Measurements from ENCODE around the gene PSORS1C1. TPM values are rescaled to one million over a fixed set of nuclear protein-coding genes. Genes with fewer than 3 reads are reported as not detected.

The PSORS1C1 gene
- polyA plus RNA-seq, 2 donors, result 1.00 to 4.3 TPM

DNA sequence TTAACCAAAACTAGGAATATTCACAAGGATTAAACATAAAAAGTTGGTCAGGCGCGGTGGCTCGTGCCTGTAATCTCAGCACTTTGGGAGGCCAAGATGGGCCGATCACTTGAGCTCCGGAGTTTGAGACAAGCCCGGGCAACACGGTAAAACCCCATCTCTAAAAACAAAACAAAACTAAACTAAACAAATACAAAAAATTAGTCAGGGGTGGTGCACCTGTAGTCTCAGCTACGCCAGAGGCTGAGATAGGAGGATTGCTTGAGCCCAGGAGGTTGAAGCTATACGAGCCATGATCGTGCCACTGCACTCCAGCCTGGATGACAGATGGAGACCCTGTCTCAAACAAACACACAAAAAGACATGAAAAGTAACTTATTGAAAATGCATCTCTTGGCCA, 21.1 kb downstream of the PSORS1C1 start:
- Histone ChIP-seq H3K36me3 (ENCODE audit: control insufficient read depth in 2 of 2, insufficient read depth in 2 of 2, low read length in 1 of 2) (no peaks in the 10 kb centered on the region), H3K4me3 (ENCODE audit: low read depth in 1 of 2, low read length in 2 of 2) (no peak overlapping the region), H3K4me1 (ENCODE audit: control insufficient read depth in 2 of 2, insufficient read depth in 2 of 2, low read length in 1 of 2) (peaks cover 0 to 14% of the 10 kb centered on the region in 2 donors), H3K9me3 (ENCODE audit: control insufficient read depth in 2 of 2, insufficient read depth in 1 of 2, low read depth in 1 of 2, low read length in 1 of 2) (no peaks in the 10 kb centered on the region), H3K27me3 (ENCODE audit: control insufficient read depth in 1 of 2, insufficient read depth in 2 of 2, low read length in 2 of 2) (no peaks in the 10 kb centered on the region), H3K27ac (ENCODE audit: low read depth in 2 of 2, low read length in 1 of 2) (no peak overlapping the region)
- WGBS, 2 donors, result 76 to 87% methylated on average over 10 of the region's 10 CpGs

- Histone ChIP-seq H3K9me3 (ENCODE audit: control insufficient read depth in 2 of 2, insufficient read depth in 1 of 2, low read depth in 1 of 2, low read length in 1 of 2) (no peaks in the 10 kb centered on the region), H3K27ac (ENCODE audit: low read depth in 2 of 2, low read length in 1 of 2) (no peak within 1 kb of the TSS), H3K36me3 (ENCODE audit: control insufficient read depth in 2 of 2, insufficient read depth in 2 of 2, low read length in 1 of 2) (no peaks in the 10 kb centered on the region), H3K4me1 (ENCODE audit: control insufficient read depth in 2 of 2, insufficient read depth in 2 of 2, low read length in 1 of 2) (peaks cover 0 to 14% of the 10 kb centered on the region in 2 donors), H3K27me3 (ENCODE audit: control insufficient read depth in 1 of 2, insufficient read depth in 2 of 2, low read length in 2 of 2) (no peaks in the 10 kb centered on the region), H3K4me3 (ENCODE audit: low read depth in 1 of 2, low read length in 2 of 2) (no peak within 1 kb of the TSS)
- 67 to 68% methylated on average over 4 of the region's 4 CpGs for WGBS, 2 donors
Observed at GRCh38 chr6:31138982-31139381, 24.4 kb downstream of the PSORS1C1 start, which contains the start of gene PSORS1C2. Gene PSORS1C2 (minus strand): TSS chr6:31139066. CDS start chr6:31139026, 40 bp downstream.

DNA sequence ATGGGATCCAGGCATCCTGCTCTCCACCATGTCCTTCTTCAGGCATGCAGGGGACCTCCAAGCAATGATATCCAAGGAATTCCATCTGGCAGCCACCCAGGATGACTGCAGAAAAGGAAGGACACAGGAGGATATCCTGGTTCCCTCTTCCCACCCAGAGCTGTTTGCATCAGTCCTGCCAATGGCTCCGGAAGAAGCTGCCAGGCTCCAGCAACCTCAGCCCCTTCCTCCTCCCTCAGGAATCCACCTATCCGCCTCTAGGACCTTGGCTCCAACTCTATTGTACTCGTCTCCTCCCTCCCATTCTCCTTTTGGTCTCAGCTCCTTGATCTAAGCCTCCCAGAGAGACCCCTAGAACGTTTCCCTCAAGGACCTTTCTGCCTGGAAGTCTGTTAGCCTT, 25.0 kb downstream of the PSORS1C1 start:
- Histone ChIP-seq H3K9me3 (ENCODE audit: control insufficient read depth in 2 of 2, insufficient read depth in 1 of 2, low read depth in 1 of 2, low read length in 1 of 2) (no peaks in the 10 kb centered on the region), H3K4me1 (ENCODE audit: control insufficient read depth in 2 of 2, insufficient read depth in 2 of 2, low read length in 1 of 2) (peaks cover 0 to 14% of the 10 kb centered on the region in 2 donors), H3K36me3 (ENCODE audit: control insufficient read depth in 2 of 2, insufficient read depth in 2 of 2, low read length in 1 of 2) (no peaks in the 10 kb centered on the region), H3K27me3 (ENCODE audit: control insufficient read depth in 1 of 2, insufficient read depth in 2 of 2, low read length in 2 of 2) (no peaks in the 10 kb centered on the region), H3K27ac (ENCODE audit: low read depth in 2 of 2, low read length in 1 of 2) (no peak overlapping the region), H3K4me3 (ENCODE audit: low read depth in 1 of 2, low read length in 2 of 2) (no peak overlapping the region)
- WGBS, 2 donors, result 21 to 32% methylated on average over 4 of the region's 4 CpGs

GRCh38 chr6:31140643-31141042, 26.0 kb downstream of the PSORS1C1 start:
- H3K4me3 ChIP-seq (ENCODE audit: low read depth in 1 of 2, low read length in 2 of 2), result no peak overlapping the region
- H3K27me3 ChIP-seq (ENCODE audit: control insufficient read depth in 1 of 2, insufficient read depth in 2 of 2, low read length in 2 of 2), result no peaks in the 10 kb centered on the region
- 84 to 89% methylated on average over 15 of the region's 15 CpGs for WGBS, 2 donors

DNA sequence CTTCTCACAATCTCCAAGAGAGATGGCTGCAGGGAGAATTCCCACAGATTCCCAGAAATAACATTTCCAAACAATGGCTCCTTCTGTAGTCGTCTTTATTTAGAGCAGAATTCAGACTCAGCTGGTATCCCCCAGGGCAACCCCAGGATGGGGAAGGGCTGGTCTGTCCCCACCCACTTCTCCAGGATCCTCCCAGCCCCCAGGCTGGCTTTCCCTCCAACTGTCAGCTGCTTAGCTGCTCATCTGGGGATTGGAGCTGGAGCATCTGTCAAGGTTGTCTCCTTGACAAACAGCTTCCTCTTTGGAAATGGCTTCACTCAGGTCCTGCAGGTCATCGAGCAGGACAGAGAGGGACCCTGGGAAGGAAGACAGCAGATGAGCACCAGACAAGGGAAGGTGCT, 27.8 kb downstream of the PSORS1C1 start:
- no peaks in the 10 kb centered on the region for H3K9me3 ChIP-seq (ENCODE audit: control insufficient read depth in 2 of 2, insufficient read depth in 1 of 2, low read depth in 1 of 2, low read length in 1 of 2)
- H3K27ac ChIP-seq (ENCODE audit: low read depth in 2 of 2, low read length in 1 of 2), result no peak overlapping the region
- H3K4me3 ChIP-seq (ENCODE audit: low read depth in 1 of 2, low read length in 2 of 2), result no peak overlapping the region
- 42 to 48% methylated on average over 2 of the region's 2 CpGs for WGBS, 2 donors
- H3K4me1 ChIP-seq (ENCODE audit: control insufficient read depth in 2 of 2, insufficient read depth in 2 of 2, low read length in 1 of 2), result peaks cover 0 to 14% of the 10 kb centered on the region in 2 donors
- H3K27me3 ChIP-seq (ENCODE audit: control insufficient read depth in 1 of 2, insufficient read depth in 2 of 2, low read length in 2 of 2), result no peaks in the 10 kb centered on the region
- H3K36me3 ChIP-seq (ENCODE audit: control insufficient read depth in 2 of 2, insufficient read depth in 2 of 2, low read length in 1 of 2), result peaks cover 0 to 3% of the 10 kb centered on the region in 2 donors

More at GRCh38 chr6:31140643-31141042, 26.0 kb downstream of the PSORS1C1 start:
- Histone ChIP-seq H3K36me3 (ENCODE audit: control insufficient read depth in 2 of 2, insufficient read depth in 2 of 2, low read length in 1 of 2) (peaks cover 0 to 3% of the 10 kb centered on the region in 2 donors), H3K9me3 (ENCODE audit: control insufficient read depth in 2 of 2, insufficient read depth in 1 of 2, low read depth in 1 of 2, low read length in 1 of 2) (no peaks in the 10 kb centered on the region), H3K27ac (ENCODE audit: low read depth in 2 of 2, low read length in 1 of 2) (no peak overlapping the region), H3K4me1 (ENCODE audit: control insufficient read depth in 2 of 2, insufficient read depth in 2 of 2, low read length in 1 of 2) (peaks cover 0 to 14% of the 10 kb centered on the region in 2 donors)

- peaks cover 0 to 3% of the 10 kb centered on the region in 2 donors for H3K36me3 ChIP-seq (ENCODE audit: control insufficient read depth in 2 of 2, insufficient read depth in 2 of 2, low read length in 1 of 2)
- no peak overlapping the region for H3K27ac ChIP-seq (ENCODE audit: low read depth in 2 of 2, low read length in 1 of 2)
- peaks cover 0 to 14% of the 10 kb centered on the region in 2 donors for H3K4me1 ChIP-seq (ENCODE audit: control insufficient read depth in 2 of 2, insufficient read depth in 2 of 2, low read length in 1 of 2)
- H3K4me3 ChIP-seq (ENCODE audit: low read depth in 1 of 2, low read length in 2 of 2), result no peak overlapping the region
- H3K9me3 ChIP-seq (ENCODE audit: control insufficient read depth in 2 of 2, insufficient read depth in 1 of 2, low read depth in 1 of 2, low read length in 1 of 2), result no peaks in the 10 kb centered on the region
- 49 to 57% methylated on average over 11 of the region's 11 CpGs for WGBS, 2 donors
- no peaks in the 10 kb centered on the region for H3K27me3 ChIP-seq (ENCODE audit: control insufficient read depth in 1 of 2, insufficient read depth in 2 of 2, low read length in 2 of 2)
Observed at GRCh38 chr6:31143148-31143547, 28.5 kb downstream of the PSORS1C1 start.

GRCh38 chr6:31144296-31144969, 29.8 kb downstream of the PSORS1C1 start:
- H3K9me3 ChIP-seq (ENCODE audit: control insufficient read depth in 2 of 2, insufficient read depth in 1 of 2, low read depth in 1 of 2, low read length in 1 of 2), result no peaks in the 10 kb centered on the region
- no peaks in the 10 kb centered on the region for H3K27me3 ChIP-seq (ENCODE audit: control insufficient read depth in 1 of 2, insufficient read depth in 2 of 2, low read length in 2 of 2)
- H3K4me3 ChIP-seq (ENCODE audit: low read depth in 1 of 2, low read length in 2 of 2), result no peak overlapping the region
- no peak overlapping the region for H3K27ac ChIP-seq (ENCODE audit: low read depth in 2 of 2, low read length in 1 of 2)
- H3K36me3 ChIP-seq (ENCODE audit: control insufficient read depth in 2 of 2, insufficient read depth in 2 of 2, low read length in 1 of 2), result peaks cover 0 to 7% of the 10 kb centered on the region in 2 donors
- H3K4me1 ChIP-seq (ENCODE audit: control insufficient read depth in 2 of 2, insufficient read depth in 2 of 2, low read length in 1 of 2), result peaks cover 0 to 4% of the 10 kb centered on the region in 2 donors
- 73 to 83% methylated on average over 18 of the region's 18 CpGs for WGBS, 2 donors

- H3K9me3 ChIP-seq (ENCODE audit: control insufficient read depth in 2 of 2, insufficient read depth in 1 of 2, low read depth in 1 of 2, low read length in 1 of 2), result no peaks in the 10 kb centered on the region
- H3K4me1 ChIP-seq (ENCODE audit: control insufficient read depth in 2 of 2, insufficient read depth in 2 of 2, low read length in 1 of 2), result no peaks in the 10 kb centered on the region
- no peak overlapping the region for H3K4me3 ChIP-seq (ENCODE audit: low read depth in 1 of 2, low read length in 2 of 2)
- no peaks in the 10 kb centered on the region for H3K27me3 ChIP-seq (ENCODE audit: control insufficient read depth in 1 of 2, insufficient read depth in 2 of 2, low read length in 2 of 2)
- H3K27ac ChIP-seq (ENCODE audit: low read depth in 2 of 2, low read length in 1 of 2), result no peak overlapping the region
- 76 to 82% methylated on average over 10 to 11 of the region's 11 CpGs for WGBS, 2 donors
- H3K36me3 ChIP-seq (ENCODE audit: control insufficient read depth in 2 of 2, insufficient read depth in 2 of 2, low read length in 1 of 2), result peaks cover 2 to 12% of the 10 kb centered on the region in 2 donors
Observed at GRCh38 chr6:31144970-31145340, 30.4 kb downstream of the PSORS1C1 start.

DNA sequence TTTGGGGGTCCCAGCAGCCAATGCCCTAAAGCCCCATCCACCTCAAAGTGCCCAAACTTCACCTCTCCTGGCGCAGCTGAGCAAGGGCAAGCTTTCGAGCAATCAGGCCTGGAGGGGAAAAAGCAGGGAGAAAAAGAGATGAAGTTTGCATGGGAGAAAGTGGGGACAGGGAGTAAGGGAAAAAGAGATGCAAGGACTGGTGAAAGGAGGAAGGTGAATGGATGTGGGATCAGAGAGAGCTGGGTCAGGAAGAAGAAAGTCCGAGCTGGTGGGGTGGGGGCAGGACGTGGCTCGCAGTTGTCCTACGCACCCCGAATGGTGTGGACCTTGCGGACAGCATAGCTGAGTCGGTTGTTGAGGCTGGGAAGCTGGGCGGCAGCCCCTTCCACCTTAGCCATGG, 30.8 kb downstream of the PSORS1C1 start:
- Histone ChIP-seq H3K9me3 (ENCODE audit: control insufficient read depth in 2 of 2, insufficient read depth in 1 of 2, low read depth in 1 of 2, low read length in 1 of 2) (no peaks in the 10 kb centered on the region), H3K4me3 (ENCODE audit: low read depth in 1 of 2, low read length in 2 of 2) (no peak overlapping the region), H3K36me3 (ENCODE audit: control insufficient read depth in 2 of 2, insufficient read depth in 2 of 2, low read length in 1 of 2) (peaks cover 4 to 16% of the 10 kb centered on the region in 2 donors), H3K4me1 (ENCODE audit: control insufficient read depth in 2 of 2, insufficient read depth in 2 of 2, low read length in 1 of 2) (no peaks in the 10 kb centered on the region), H3K27ac (ENCODE audit: low read depth in 2 of 2, low read length in 1 of 2) (no peak overlapping the region), H3K27me3 (ENCODE audit: control insufficient read depth in 1 of 2, insufficient read depth in 2 of 2, low read length in 2 of 2) (no peaks in the 10 kb centered on the region)
- 87 to 95% methylated on average over 10 of the region's 10 CpGs for WGBS, 2 donors

Data from esophagus (tissue), 2 donors.